K562 (cell line): ENCODE measurements around the gene UGT1A10. TPM values are rescaled to one million over a fixed set of nuclear protein-coding genes. Genes with fewer than 3 reads are reported as not detected.

ENCODE experiments used
- ATAC-seq: fragments of 200-7000 bp; cut with Tn5 transposase; 3 replicates; pipeline ENCODE4 v1.9.1; 2020; ENCODE audit warnings: moderate library complexity
- BruUV-seq: library from RNA; stranded (reverse); fragments of 400-500 nt; replicated peaks from 2 replicates; lab custom pipeline; 2021; lab: Mats Ljungman, UMichigan
- CTCF ChIA-PET: fragments of 300-600 bp; formaldehyde crosslinking; extraction: SDS; loops from one replicate; lab custom pipeline; 2021; ENCODE audit warnings: low intra/inter-chr PET ratio; lab: Yijun Ruan, JAX
- POLR2A ChIA-PET: fragments of 300-600, 350-650 bp; sonication (Branson Sonifier 250); formaldehyde crosslinking; extraction: SDS; loops from one replicate; lab custom pipeline; 2021; ENCODE audit warnings: antibody characterized with exemption, inconsistent platforms; lab: Yijun Ruan, JAX
- DNase-seq, 4 experiments: peaks; one replicate each; pipeline versions ENCODE4 v3.0.0 to v3.0.0-alpha.2; 2011 to 2018; ENCODE audit warnings: low spot score in 3 of 4, mixed read lengths in 3 of 4; ENCODE audit errors: extremely low read depth in 1 of 4
- FAIRE-seq: peaks from 2 replicates; lab custom pipeline; 2011; peaks lifted over from hg19 to GRCh38; lab: Jason Lieb, UNC
- H2AFZ ChIP-seq: 2 replicates; pipeline ENCODE4 v1.6.0; 2011; ENCODE audit warnings: low read depth, low read length, control low read depth, inconsistent platforms
- H3K27ac ChIP-seq: fragments of 200-600 bp; 3 replicates; pipeline ENCODE4 v1.8.0; 2011; ENCODE audit warnings: low read depth, mild to moderate bottlenecking, control low read depth, inconsistent platforms, low read length, moderate library complexity, mixed read lengths; ENCODE audit errors: extremely low read depth
- H3K27me3 ChIP-seq, 2 experiments: fragments of 300-600 bp in 1 of 2; 2 replicates in 1 of 2; 3 replicates in 1 of 2; pipeline versions ENCODE4 v1.6.0 to v1.8.0; 2011; ENCODE audit warnings: inconsistent platforms in 2 of 2, low read length in 2 of 2, mild to moderate bottlenecking in 1 of 2, mixed read lengths in 1 of 2, moderate library complexity in 1 of 2; ENCODE audit not compliant: control insufficient read depth in 2 of 2, insufficient read depth in 2 of 2
- H3K36me3 ChIP-seq: fragments of 300-600 bp; 3 replicates; pipeline ENCODE4 v1.8.0; 2011; ENCODE audit warnings: mild to moderate bottlenecking, low read length, inconsistent platforms; ENCODE audit not compliant: control insufficient read depth, insufficient read depth
- H3K4me1 ChIP-seq, 2 experiments: fragments of 200-600 bp in 1 of 2; replicated peaks in 1 of 2; 2 replicates in 1 of 2; 3 replicates in 1 of 2; pipeline versions ENCODE4 v1.5.1 to v1.8.0; 2011; ENCODE audit warnings: inconsistent platforms in 2 of 2, low read length in 2 of 2, mild to moderate bottlenecking in 1 of 2, mixed read lengths in 1 of 2, moderate library complexity in 1 of 2; ENCODE audit not compliant: control insufficient read depth in 2 of 2, insufficient read depth in 2 of 2
- H3K4me2 ChIP-seq: 2 replicates; pipeline ENCODE4 v1.6.1; 2011; ENCODE audit warnings: low read length, control low read depth, inconsistent platforms, mixed read lengths; ENCODE audit not compliant: insufficient read depth
- H3K4me3 ChIP-seq: fragments of 200-600 bp; sonication (generic), shearing (Covaris generic); 2 replicates; pipeline ENCODE4 v1.5.1; 2016; ENCODE audit warnings: control low read depth, inconsistent platforms
- H3K79me2 ChIP-seq: fragments of 200-600 bp; 3 replicates; pipeline ENCODE4 v1.8.0; 2011; ENCODE audit warnings: low read length, inconsistent platforms; ENCODE audit not compliant: control insufficient read depth, insufficient read depth
- H3K9ac ChIP-seq, 2 experiments: 2 replicates each; pipeline versions ENCODE4 v1.6.0 to v1.6.1; 2011; ENCODE audit warnings: low read depth in 2 of 2, low read length in 2 of 2, control low read depth in 1 of 2, inconsistent platforms in 1 of 2, mild to moderate bottlenecking in 1 of 2, mixed read lengths in 1 of 2; ENCODE audit not compliant: insufficient read depth in 1 of 2
- H3K9me1 ChIP-seq: one replicate; pipeline ENCODE4 v1.6.0; 2011; ENCODE audit warnings: inconsistent platforms, mild to moderate bottlenecking, low read length, moderate library complexity; ENCODE audit not compliant: control insufficient read depth, insufficient read depth
- H3K9me3 ChIP-seq: replicated peaks from 2 replicates; pipeline ENCODE4 v1.5.1; 2011; ENCODE audit warnings: low read depth, low read length, inconsistent platforms; ENCODE audit not compliant: control insufficient read depth, insufficient read depth
- H4K20me1 ChIP-seq: replicated peaks from 2 replicates; pipeline ENCODE4 v1.6.1; 2011; ENCODE audit warnings: low read length, inconsistent platforms, mixed read lengths; ENCODE audit not compliant: control insufficient read depth, insufficient read depth
- EZH2 ChIP-seq: IDR thresholded peaks from 2 replicates; pipeline ENCODE4 v1.6.1; 2012; ENCODE audit warnings: low read depth, mild to moderate bottlenecking, inconsistent platforms, low read length, borderline replicate concordance
- HMGN3 ChIP-seq: IDR thresholded peaks from 2 replicates; pipeline ENCODE4 v1.6.1; 2011; ENCODE audit warnings: borderline replicate concordance, low read depth, mild to moderate bottlenecking, mixed read lengths, low read length; ENCODE audit not compliant: insufficient read length; ENCODE audit errors: extremely low read depth
- HNRNPK ChIP-seq: fragments of 200-400 bp; formaldehyde crosslinking; IDR thresholded peaks from one replicate; pipeline ENCODE4 v1.6.1; 2018; ENCODE audit warnings: mild to moderate bottlenecking, low read depth, low read length; ENCODE audit not compliant: poor library complexity, severe bottlenecking
- ZNF3 ChIP-seq: fragments of 250-450 bp; sonication (Bioruptor Pico); IDR thresholded peaks from 2 replicates; pipeline ENCODE4 v1.5.0; 2021; ENCODE audit warnings: mild to moderate bottlenecking, moderate library complexity
- WGBS: fragments of 100-300 bp; shearing (Covaris generic); methylation state at CpG from one replicate; pipeline ENCODE4 v1.1.6; 2016; ENCODE audit warnings: low coverage, mixed read lengths; ENCODE audit not compliant: insufficient coverage; ENCODE audit errors: missing lambda C conversion rate; 5-methylcytosine and 5-hydroxymethylcytosine counted together
- in situ Hi-C: fragments of 300-500 bp; cut with MboI; formaldehyde crosslinking; loops from 4 replicates; pipeline ENCODE4 v1.15.0; 2018; ENCODE audit warnings: inconsistent platforms, mixed read lengths
- intact Hi-C: fragments of 100-400 bp; cut with micrococcal nuclease; formaldehyde crosslinking; loops from 2 replicates; pipeline ENCODE4 v1.14.2; 2022
- polyA plus RNA-seq, 8 experiments: library from polyadenylated mRNA; depleted of rRNA in 4 of 8; stranded (reverse) in 5 of 8; unstranded in 3 of 8; fragments of >200 nt; fragmentation: Nextera tagmentation in 2 of 8; fragmentation: Illumina TruSeq in 1 of 8; extraction: Ambion mirVana in 2 of 8; extraction: Trizol in 1 of 8; gene quantifications; 2 replicates each; pipeline versions ENCODE4 v1.2.1 to v1.2.3, GENCODE V29; 2011 to 2014; ENCODE audit warnings: inconsistent platforms in 1 of 8, missing spikeins in 1 of 8
- total RNA-seq, 7 experiments: library from RNA; depleted of rRNA in 6 of 7; stranded (reverse); fragments of >200 nt in 6 of 7; fragmentation: Illumina TruSeq in 2 of 7; extraction: Trizol in 2 of 7; gene quantifications; 2 replicates each; pipeline versions ENCODE4 v1.2.1 to v1.2.3, GENCODE V29; 2011 to 2021; ENCODE audit warnings: low replicate concordance in 1 of 7
- TF ChIP-seq, protein P1 (sequence below): fragments of 450-650 bp; IDR thresholded peaks from 2 replicates; pipeline ENCODE4 v1.6.1; 2017; ENCODE audit warnings: mild to moderate bottlenecking, moderate library complexity
- TF ChIP-seq, protein P2 (sequence below): fragments of 250-450 bp; sonication (Bioruptor Pico); IDR thresholded peaks from 2 replicates; pipeline ENCODE4 v1.5.1; 2021; ENCODE audit warnings: mild to moderate bottlenecking

The UGT1A10 gene
- total and polyA plus RNA-seq, 9 of the 15 experiments (the other 6 are each of a cell fraction or from before 2014, with no cell fraction given): not detected

- Histone ChIP-seq H3K9ac (no peak overlapping the region), H2AFZ (no peak overlapping the region), H3K9me3 (no peaks in the 10 kb centered on the region), H3K4me2 (no peak overlapping the region), H3K4me1 (no peaks in the 10 kb centered on the region), H3K79me2 (no peaks in the 10 kb centered on the region), H4K20me1 (no peaks in the 10 kb centered on the region), H3K9me1 (no peaks in the 10 kb centered on the region), H3K4me3 (no peak overlapping the region), H3K27ac (no peak overlapping the region), H3K36me3 (no peaks in the 10 kb centered on the region), H3K27me3 (peaks cover 0 to 13% of the 10 kb centered on the region in 2 experiments; a peak in 3 of 5 replicates)
- intact Hi-C loops: no loop called here
- in situ Hi-C loops: no loop called here
- CTCF ChIA-PET: no interaction called here
- TF ChIP-seq ZNF3 (CRISPR knock-in tag) (no peak), HMGN3 (no peak)
- 2% methylated on average over 9 of the region's 9 CpGs for WGBS
- ATAC-seq: no peak
- POLR2A ChIA-PET: interaction anchor here (1.0 to 1.3 kb wide), 2 partner anchors 11 to 42 kb away, joined by 4 to 5 read pairs; no protein-coding TSS in a partner anchor
- FAIRE-seq: no peak
- no TSS peak for BruUV-seq
- no peak for DNase-seq
These were observed 133.0 kb downstream of the UGT1A10 start for GRCh38 chr2:233769260-233769659.

GRCh38 chr2:233772153-233772552, 135.9 kb downstream of the UGT1A10 start:
- no peak for DNase-seq
- TF ChIP-seq, protein P1, sequence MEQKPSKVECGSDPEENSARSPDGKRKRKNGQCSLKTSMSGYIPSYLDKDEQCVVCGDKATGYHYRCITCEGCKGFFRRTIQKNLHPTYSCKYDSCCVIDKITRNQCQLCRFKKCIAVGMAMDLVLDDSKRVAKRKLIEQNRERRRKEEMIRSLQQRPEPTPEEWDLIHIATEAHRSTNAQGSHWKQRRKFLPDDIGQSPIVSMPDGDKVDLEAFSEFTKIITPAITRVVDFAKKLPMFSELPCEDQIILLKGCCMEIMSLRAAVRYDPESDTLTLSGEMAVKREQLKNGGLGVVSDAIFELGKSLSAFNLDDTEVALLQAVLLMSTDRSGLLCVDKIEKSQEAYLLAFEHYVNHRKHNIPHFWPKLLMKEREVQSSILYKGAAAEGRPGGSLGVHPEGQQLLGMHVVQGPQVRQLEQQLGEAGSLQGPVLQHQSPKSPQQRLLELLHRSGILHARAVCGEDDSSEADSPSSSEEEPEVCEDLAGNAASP: no peak
- TF ChIP-seq, protein P2, sequence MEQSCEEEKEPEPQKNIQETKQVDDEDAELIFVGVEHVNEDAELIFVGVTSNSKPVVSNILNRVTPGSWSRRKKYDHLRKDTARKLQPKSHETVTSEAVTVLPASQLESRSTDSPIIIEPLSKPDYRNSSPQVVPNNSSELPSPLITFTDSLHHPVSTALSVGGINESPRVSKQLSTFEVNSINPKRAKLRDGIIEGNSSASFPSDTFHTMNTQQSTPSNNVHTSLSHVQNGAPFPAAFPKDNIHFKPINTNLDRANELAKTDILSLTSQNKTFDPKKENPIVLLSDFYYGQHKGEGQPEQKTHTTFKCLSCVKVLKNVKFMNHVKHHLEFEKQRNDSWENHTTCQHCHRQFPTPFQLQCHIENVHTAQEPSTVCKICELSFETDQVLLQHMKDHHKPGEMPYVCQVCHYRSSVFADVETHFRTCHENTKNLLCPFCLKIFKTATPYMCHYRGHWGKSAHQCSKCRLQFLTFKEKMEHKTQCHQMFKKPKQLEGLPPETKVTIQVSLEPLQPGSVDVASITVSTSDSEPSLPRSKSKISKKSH (CRISPR knock-in tag): no peak
- TF ChIP-seq HNRNPK: no peak
- no peak for TF ChIP-seq EZH2
- WGBS: 0% methylated on average over 13 of the region's 16 CpGs
- H3K79me2 ChIP-seq: no peaks in the 10 kb centered on the region
- FAIRE-seq: no peak
- no peaks in the 10 kb centered on the region for H3K4me1 ChIP-seq
- CTCF ChIA-PET: no interaction called here
- H4K20me1 ChIP-seq: no peaks in the 10 kb centered on the region
- in situ Hi-C loops (no loop called here), intact Hi-C loops (no loop called here)
- no peak for ATAC-seq
- no peak overlapping the region for H2AFZ ChIP-seq
- H3K9me1 ChIP-seq: no peaks in the 10 kb centered on the region
- H3K27me3 ChIP-seq: peaks cover 0 to 13% of the 10 kb centered on the region in 2 experiments; a peak in 3 of 5 replicates
- H3K4me2 ChIP-seq: no peak overlapping the region
- H3K27ac ChIP-seq: no peak overlapping the region
- POLR2A ChIA-PET: no interaction called here
- no TSS peak for BruUV-seq
- no peaks in the 10 kb centered on the region for H3K9me3 ChIP-seq
- no peak overlapping the region for H3K4me3 ChIP-seq
- no peaks in the 10 kb centered on the region for H3K36me3 ChIP-seq
- H3K9ac ChIP-seq: no peak overlapping the region
